ENCODE data around the gene OPRL1. TPM values are rescaled to one million over a fixed set of nuclear protein-coding genes. Genes with fewer than 3 reads are reported as not detected.

The OPRL1 gene
- total RNA-seq, 4 donors from 2014 or later, result 0.34 to 0.91 (median 0.76) TPM; not detected in 1

- H3K27ac ChIP-seq, result peak overlapping the region; percentile 56 to 82 (median 72)
- no peaks in the 10 kb centered on the region for H3K9me3 ChIP-seq
- no peaks in the 10 kb centered on the region for H3K36me3 ChIP-seq
- peaks cover 7 to 97% (median 15%) of the 10 kb centered on the region in 4 donors for H3K27me3 ChIP-seq
- peaks cover 25 to 80% (median 42%) of the 10 kb centered on the region in 3 donors for H3K4me1 ChIP-seq
- no peak for TF ChIP-seq POLR2A (IDR thresholded peaks at IDR 0.05)
- TF ChIP-seq, protein P1, sequence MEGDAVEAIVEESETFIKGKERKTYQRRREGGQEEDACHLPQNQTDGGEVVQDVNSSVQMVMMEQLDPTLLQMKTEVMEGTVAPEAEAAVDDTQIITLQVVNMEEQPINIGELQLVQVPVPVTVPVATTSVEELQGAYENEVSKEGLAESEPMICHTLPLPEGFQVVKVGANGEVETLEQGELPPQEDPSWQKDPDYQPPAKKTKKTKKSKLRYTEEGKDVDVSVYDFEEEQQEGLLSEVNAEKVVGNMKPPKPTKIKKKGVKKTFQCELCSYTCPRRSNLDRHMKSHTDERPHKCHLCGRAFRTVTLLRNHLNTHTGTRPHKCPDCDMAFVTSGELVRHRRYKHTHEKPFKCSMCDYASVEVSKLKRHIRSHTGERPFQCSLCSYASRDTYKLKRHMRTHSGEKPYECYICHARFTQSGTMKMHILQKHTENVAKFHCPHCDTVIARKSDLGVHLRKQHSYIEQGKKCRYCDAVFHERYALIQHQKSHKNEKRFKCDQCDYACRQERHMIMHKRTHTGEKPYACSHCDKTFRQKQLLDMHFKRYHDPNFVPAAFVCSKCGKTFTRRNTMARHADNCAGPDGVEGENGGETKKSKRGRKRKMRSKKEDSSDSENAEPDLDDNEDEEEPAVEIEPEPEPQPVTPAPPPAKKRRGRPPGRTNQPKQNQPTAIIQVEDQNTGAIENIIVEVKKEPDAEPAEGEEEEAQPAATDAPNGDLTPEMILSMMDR (IDR thresholded peaks at IDR 0.05), result no peak
- no CpG with 5 or more reads among the region's 16 CpGs for WGBS, 2 donors
- intact Hi-C loops (cut with DNase I), result no loop called here
- peak overlapping the region in 3 of 4 donors; percentile 39 to 63 (median 44) for H3K4me3 ChIP-seq
- no peak for DNase-seq
Observed at GRCh38 chr20:64049878-64050260, 30.0 kb upstream of the OPRL1 start.

DNA sequence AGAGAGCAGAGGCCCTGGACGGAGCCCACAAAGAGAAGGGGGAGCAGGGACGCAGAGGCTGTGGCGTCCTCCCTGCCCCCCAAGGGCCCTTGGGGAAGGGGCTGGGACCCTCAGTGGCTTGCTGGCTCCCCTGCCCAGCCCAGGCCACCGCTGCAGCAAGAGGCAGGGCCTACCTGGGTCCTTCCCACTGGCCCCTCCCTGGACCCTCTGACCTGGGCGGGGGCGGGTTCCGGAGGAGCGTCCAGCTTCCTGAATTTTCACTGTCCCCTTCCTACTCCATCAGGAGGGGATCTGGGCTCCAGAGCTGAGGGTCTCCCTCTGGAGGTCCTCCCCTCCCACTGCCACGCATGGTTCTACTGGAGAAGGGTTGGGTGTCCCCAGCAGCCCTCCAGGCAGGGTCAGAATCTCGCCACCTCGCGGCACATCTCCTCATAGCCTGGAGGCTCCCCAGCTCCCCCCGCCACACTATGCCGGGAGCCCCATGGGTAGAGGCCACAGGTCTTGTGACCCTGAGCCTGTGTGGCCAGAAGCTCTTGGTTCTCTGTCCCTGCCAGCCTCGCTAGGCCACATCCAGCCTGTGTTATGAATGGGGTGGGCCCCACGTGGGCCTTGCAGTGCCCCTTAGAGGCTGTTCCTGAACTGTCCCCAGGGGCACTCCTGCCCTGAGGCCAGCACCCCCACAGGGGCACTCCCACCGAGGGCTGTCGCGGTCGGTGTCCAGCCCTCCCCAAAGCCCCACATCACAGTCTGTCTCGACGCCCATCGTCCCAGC, 29.4 kb upstream of the OPRL1 start:
- intact Hi-C loops (cut with DNase I), result no loop called here
- Histone ChIP-seq H3K36me3 (no peaks in the 10 kb centered on the region), H3K4me3 (peak overlapping the region in 3 of 4 donors; percentile 39 to 63 (median 44)), H3K27me3 (peaks cover 7 to 96% (median 15%) of the 10 kb centered on the region in 4 donors), H3K9me3 (no peaks in the 10 kb centered on the region), H3K27ac (peak overlapping the region; percentile 56 to 82 (median 72)), H3K4me1 (peaks cover 25 to 80% (median 38%) of the 10 kb centered on the region in 3 donors)
- 61 to 70% methylated on average over 2 to 7 of the region's 23 CpGs for WGBS, 2 donors
- TF ChIP-seq POLR2A (IDR thresholded peaks at IDR 0.05), result no peak
- TF ChIP-seq, protein P1 (IDR thresholded peaks at IDR 0.05), result no peak
- DNase-seq, result no peak

- Histone ChIP-seq H3K4me1 (peaks cover 30 to 80% (median 41%) of the 10 kb centered on the region in 3 donors), H3K9me3 (no peaks in the 10 kb centered on the region), H3K36me3 (no peaks in the 10 kb centered on the region), H3K27ac (peak overlapping the region; percentile 56 to 82 (median 72)), H3K4me3 (peak overlapping the region in 2 of 4 donors; percentile 9 to 63), H3K27me3 (peaks cover 8 to 96% (median 15%) of the 10 kb centered on the region in 4 donors)
- TF ChIP-seq, protein P1 (IDR thresholded peaks at IDR 0.05), result no peak
- TF ChIP-seq POLR2A (IDR thresholded peaks at IDR 0.05), result no peak
- DNase-seq, result no peak
- intact Hi-C loops (cut with DNase I), result no loop called here
- WGBS, 2 donors, result no CpG with 5 or more reads among the region's 11 CpGs
Observed at GRCh38 chr20:64051033-64051452, 28.8 kb upstream of the OPRL1 start.

DNA sequence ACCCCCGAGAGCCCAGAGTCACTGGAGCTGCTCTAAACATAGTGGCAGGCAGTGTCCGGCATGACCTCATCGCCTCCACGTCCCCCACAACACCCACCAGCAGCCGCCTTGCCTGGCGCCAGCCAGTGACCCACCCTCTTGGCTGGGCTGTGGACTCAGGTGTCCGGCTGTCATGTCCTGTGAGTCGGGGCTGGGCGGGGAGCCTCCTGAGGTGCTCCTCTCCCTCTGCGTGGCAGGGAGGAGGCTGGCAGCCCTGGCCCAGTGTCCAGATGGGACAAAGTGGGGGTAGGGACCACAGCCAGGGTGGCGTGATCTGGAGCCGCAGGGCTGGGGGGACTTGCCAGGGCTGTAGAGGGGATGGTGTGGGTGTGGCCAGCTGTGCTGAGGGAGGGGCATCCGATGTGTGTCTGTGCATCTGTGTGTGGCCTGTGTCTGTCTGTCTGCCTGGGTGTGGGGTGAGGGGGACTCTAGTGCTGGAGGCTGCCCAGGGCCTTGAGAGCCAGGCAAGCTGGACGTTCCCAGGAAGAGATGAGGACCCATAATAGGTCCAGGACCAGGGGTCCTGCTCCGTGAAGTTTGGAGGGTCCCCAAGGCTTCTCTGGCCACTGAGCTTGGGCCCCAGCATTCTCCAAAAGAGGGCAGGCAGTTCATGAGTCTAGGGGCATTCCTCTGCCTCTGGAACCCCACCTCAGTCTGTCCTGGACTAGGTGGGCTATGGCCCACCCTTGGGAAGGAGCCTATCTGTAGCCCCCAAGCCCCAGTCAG, 28.1 kb upstream of the OPRL1 start:
- intact Hi-C loops (cut with DNase I), result no loop called here
- peaks cover 37 to 86% (median 41%) of the 10 kb centered on the region in 3 donors for H3K4me1 ChIP-seq
- no peaks in the 10 kb centered on the region for H3K9me3 ChIP-seq
- WGBS, 2 donors, result 30% methylated on average over 2 of the region's 15 CpGs; no CpG with 5 or more reads in 1 of the 2 donors
- H3K36me3 ChIP-seq, result no peaks in the 10 kb centered on the region
- peak in 1 of 4 donors; percentile 17 for TF ChIP-seq POLR2A (IDR thresholded peaks at IDR 0.05)
- TF ChIP-seq, protein P1 (IDR thresholded peaks at IDR 0.05), result no peak
- peak overlapping the region; percentile 56 to 82 (median 72) for H3K27ac ChIP-seq
- DNase-seq, result no peak
- peak overlapping the region in 2 of 4 donors; percentile 9 to 63 for H3K4me3 ChIP-seq
- peaks cover 10 to 96% (median 15%) of the 10 kb centered on the region in 4 donors for H3K27me3 ChIP-seq

Measured in esophagus squamous epithelium (tissue), 5 donors.